Common myeloid progenitor, CD34-positive (primary cell): ENCODE measurements around the gene HERC4.
A peak's percentile ranks its signal among the peaks of the same experiment; 100 is the strongest.
"Not testable (repeated sequence)": the region's sequence is repeated elsewhere in the genome, so short reads cannot be mapped to it uniquely, and the experiment has no call there.

Experiments used
- CTCF ChIA-PET: fragments of 350-600 bp; sonication (Branson Sonifier 250); formaldehyde crosslinking; loops from one replicate; lab custom pipeline; 2021; ENCODE audit warnings: antibody characterized with exemption; lab: Charles Lee
- POLR2A ChIA-PET: fragments of 350-600 bp; sonication (Branson Sonifier 250); formaldehyde crosslinking; loops from one replicate; lab custom pipeline; 2021; ENCODE audit warnings: antibody characterized with exemption; lab: Charles Lee
- DNase-seq, 3 donors: peaks; one replicate each; pipeline versions ENCODE4 v3.0.0 to v3.0.0-alpha.2; 2013
- H3K27ac ChIP-seq, 2 experiments: 1 replicate in 1 of 2; 2 replicates in 1 of 2; pipeline ENCODE4 v1.7.0; 2013; ENCODE audit warnings: inconsistent platforms in 2 of 2, low read length in 2 of 2, mild to moderate bottlenecking in 2 of 2, low read depth in 1 of 2, moderate library complexity in 1 of 2; ENCODE audit not compliant: severe bottlenecking in 2 of 2, insufficient read depth in 1 of 2, poor library complexity in 1 of 2
- H3K27me3 ChIP-seq, 5 experiments: replicated peaks in 2 of 5; 1 replicate in 3 of 5; 2 replicates in 2 of 5; pipeline versions ENCODE4 v1.6.1 to v1.7.0; 2013; ENCODE audit warnings: low read length in 4 of 5, mild to moderate bottlenecking in 2 of 5, moderate library complexity in 2 of 5, inconsistent platforms in 1 of 5; ENCODE audit not compliant: insufficient read depth in 5 of 5, control insufficient read depth in 4 of 5
- H3K36me3 ChIP-seq, 4 experiments: 1 replicate in 2 of 4; 2 replicates in 2 of 4; pipeline versions ENCODE4 v1.6.1 to v1.7.0; 2013; ENCODE audit warnings: low read length in 3 of 4, control low read depth in 1 of 4, mild to moderate bottlenecking in 1 of 4; ENCODE audit not compliant: control insufficient read depth in 4 of 4, insufficient read depth in 4 of 4
- H3K4me1 ChIP-seq, 4 experiments: 1 replicate in 3 of 4; 2 replicates in 1 of 4; pipeline versions ENCODE4 v1.6.1 to v1.7.1; 2013; ENCODE audit warnings: low read length in 3 of 4, mild to moderate bottlenecking in 3 of 4, control low read depth in 1 of 4, inconsistent platforms in 1 of 4, moderate library complexity in 1 of 4; ENCODE audit not compliant: control insufficient read depth in 4 of 4, insufficient read depth in 4 of 4; ENCODE audit errors: control extremely low read depth in 1 of 4
- H3K4me3 ChIP-seq, 7 experiments: 1 replicate in 4 of 7; 2 replicates in 3 of 7; pipeline versions ENCODE4 v1.5.1 to v1.7.0; 2013; ENCODE audit warnings: mild to moderate bottlenecking in 7 of 7, low read length in 6 of 7, moderate library complexity in 6 of 7, inconsistent platforms in 2 of 7, low read depth in 2 of 7, control low read depth in 1 of 7; ENCODE audit not compliant: insufficient read depth in 4 of 7, control insufficient read depth in 1 of 7; ENCODE audit errors: extremely low read depth in 1 of 7
- H3K9me3 ChIP-seq, 5 experiments: 1 replicate in 4 of 5; 2 replicates in 1 of 5; pipeline versions ENCODE4 v1.6.1 to v1.7.1; 2013; ENCODE audit warnings: low read length in 4 of 5, mild to moderate bottlenecking in 2 of 5, inconsistent platforms in 1 of 5, low read depth in 1 of 5, moderate library complexity in 1 of 5; ENCODE audit not compliant: control insufficient read depth in 4 of 5, insufficient read depth in 2 of 5; ENCODE audit errors: control extremely low read depth in 1 of 5
- WGBS: methylation state at CpG from one replicate; pipeline ENCODE4 v1.1.5; 2013; ENCODE audit not compliant: insufficient coverage; 5-methylcytosine and 5-hydroxymethylcytosine counted together

Gene HERC4

DNA sequence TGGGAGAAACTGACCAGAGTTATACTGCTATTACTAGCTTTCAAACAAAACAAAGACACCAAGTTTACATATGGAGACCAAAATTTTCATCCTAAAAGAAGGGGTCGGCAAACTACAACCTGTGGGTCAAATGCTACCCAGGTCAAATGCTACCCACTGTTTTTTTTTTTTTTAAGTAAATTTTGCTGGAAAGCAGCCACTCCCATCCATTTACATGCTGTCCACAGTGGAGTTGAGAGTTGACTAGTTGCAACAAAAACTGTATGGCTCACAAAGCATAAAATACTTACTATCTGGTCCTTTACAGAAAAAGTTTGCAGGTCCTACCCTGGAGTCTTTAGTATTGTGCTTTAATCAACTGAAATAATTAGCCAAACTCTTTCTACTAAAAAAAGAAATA lies 99.2 kb downstream of the HERC4 start:
- no peak for DNase-seq
- peaks cover 0 to 14% (median 5%) of the 10 kb centered on the region in 5 experiments for H3K9me3 ChIP-seq
- no peak overlapping the region for H3K4me3 ChIP-seq
- no peaks in the 10 kb centered on the region for H3K4me1 ChIP-seq
- H3K27me3 ChIP-seq = no peaks in the 10 kb centered on the region
- ChIA-PET POLR2A (interaction anchor here (0.6 kb wide), 1 partner anchor 126 kb away, joined by 5 read pairs; no protein-coding TSS in a partner anchor), CTCF (no interaction called here)
- no peak overlapping the region for H3K27ac ChIP-seq
- H3K36me3 ChIP-seq = peaks cover 19 to 67% (median 31%) of the 10 kb centered on the region in 4 experiments
- no CpG with 5 or more reads among the region's 1 CpG for WGBS

DNA sequence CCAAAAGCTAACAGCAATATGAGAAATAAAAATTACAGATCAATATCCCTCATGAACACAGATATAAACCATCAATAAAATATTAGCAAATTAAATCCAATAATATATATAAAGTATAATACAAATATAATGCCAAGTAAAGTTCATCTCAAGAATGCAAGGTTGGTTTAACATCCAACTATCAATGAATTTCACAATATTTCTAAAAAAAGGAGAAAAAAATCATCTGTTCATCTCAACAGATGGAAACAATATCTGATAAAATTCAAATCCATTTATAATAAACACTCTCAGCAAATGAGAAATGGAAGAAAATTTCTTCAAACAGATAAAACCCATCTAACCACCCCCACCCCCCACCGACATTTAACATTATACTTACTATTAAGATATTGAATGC lies 103.8 kb downstream of the HERC4 start:
- Histone ChIP-seq H3K4me1 (peaks cover 0 to 3% (median 0%) of the 10 kb centered on the region in 4 experiments), H3K27me3 (no peaks in the 10 kb centered on the region), H3K27ac (no peak overlapping the region), H3K9me3 (peaks cover 1 to 16% (median 5%) of the 10 kb centered on the region in 5 experiments), H3K36me3 (peaks cover 20 to 54% (median 24%) of the 10 kb centered on the region in 4 experiments), H3K4me3 (no peak overlapping the region)
- ChIA-PET POLR2A (no interaction called here), CTCF (no interaction called here)
- DNase-seq = peak in 2 of 3 donors; percentile 28 to 43
- WGBS = no CpG with 5 or more reads among the region's 1 CpG

DNA sequence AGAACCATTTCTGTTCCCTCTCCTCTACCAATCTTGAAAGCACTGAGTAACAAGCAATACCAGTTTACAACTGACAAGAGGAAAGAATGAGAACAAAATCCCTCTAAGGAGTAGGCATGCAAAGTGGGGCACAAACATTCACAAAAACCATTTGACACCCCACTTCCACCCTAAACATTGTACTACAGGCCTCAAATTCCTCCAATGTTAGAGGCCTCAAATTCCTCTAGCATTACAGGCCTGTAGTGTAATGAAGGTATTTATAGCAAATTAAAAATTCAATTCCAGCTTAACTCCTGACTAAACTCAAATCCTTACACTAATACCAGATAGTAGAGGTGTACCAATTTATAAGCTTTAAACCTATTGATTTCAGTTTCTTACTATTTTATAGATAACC lies 105.2 kb downstream of the HERC4 start:
- Histone ChIP-seq H3K27ac (no peak overlapping the region), H3K4me3 (no peak overlapping the region), H3K36me3 (peaks cover 21 to 60% (median 29%) of the 10 kb centered on the region in 4 experiments), H3K27me3 (no peaks in the 10 kb centered on the region), H3K9me3 (peaks cover 1 to 16% (median 5%) of the 10 kb centered on the region in 5 experiments), H3K4me1 (peaks cover 0 to 3% (median 0%) of the 10 kb centered on the region in 4 experiments)
- no peak for DNase-seq
- CTCF ChIA-PET = interaction anchor here (1.1 kb wide), 1 partner anchor 10 kb away, joined by 3 read pairs; no protein-coding TSS in a partner anchor
- POLR2A ChIA-PET = no interaction called here

DNA sequence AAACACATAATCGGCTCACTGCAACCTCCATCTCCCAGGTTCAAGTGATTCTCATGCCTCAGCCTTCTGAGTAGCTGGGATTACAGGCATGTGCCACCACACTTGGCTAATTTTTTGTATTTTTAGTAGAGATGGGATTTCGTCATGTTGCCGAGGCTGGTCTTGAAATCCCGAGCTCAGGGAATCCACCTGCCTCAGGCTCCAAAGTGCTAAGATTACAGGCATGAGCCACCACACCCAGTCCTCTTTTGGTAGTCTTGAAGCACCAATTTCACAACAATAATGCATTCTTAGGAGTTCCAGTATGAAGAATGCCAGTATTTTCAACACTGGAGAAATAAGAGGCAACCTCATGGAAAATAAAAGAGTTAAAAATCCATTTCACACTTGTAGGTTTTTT lies 109.0 kb downstream of the HERC4 start:
- H3K4me1 ChIP-seq, H3K4me3 ChIP-seq, H3K27me3 ChIP-seq, DNase-seq, H3K27ac ChIP-seq, POLR2A ChIA-PET, CTCF ChIA-PET, H3K9me3 ChIP-seq: not testable (repeated sequence)
- 95% methylated on average over 3 of the region's 4 CpGs for WGBS
- peaks cover 9 to 34% (median 16%) of the 10 kb centered on the region in 4 experiments for H3K36me3 ChIP-seq

DNA sequence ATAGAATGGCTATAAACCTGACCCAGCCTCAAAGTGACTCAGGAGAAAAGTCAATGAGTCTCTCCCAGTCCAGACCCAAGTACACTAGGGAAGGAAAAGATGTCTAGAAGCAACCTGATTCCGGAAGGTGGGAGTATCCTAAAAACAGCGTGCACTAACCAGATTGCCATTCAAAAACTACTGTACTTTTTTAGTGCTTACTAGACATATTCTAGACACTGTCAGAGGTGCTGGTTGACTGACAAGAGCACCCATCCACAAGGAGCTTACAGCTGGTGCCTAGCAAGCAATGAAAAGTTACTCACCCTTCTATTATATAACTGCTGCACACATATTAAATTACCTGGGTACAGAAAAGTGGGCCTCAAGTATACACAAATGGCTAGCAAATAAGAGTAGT lies 109.6 kb downstream of the HERC4 start:
- peaks cover 9 to 36% (median 17%) of the 10 kb centered on the region in 4 experiments for H3K36me3 ChIP-seq
- no peaks in the 10 kb centered on the region for H3K27me3 ChIP-seq
- no peak overlapping the region for H3K4me3 ChIP-seq
- POLR2A ChIA-PET = no interaction called here
- CTCF ChIA-PET = no interaction called here
- H3K4me1 ChIP-seq = peaks cover 0 to 3% (median 0%) of the 10 kb centered on the region in 4 experiments
- no peak overlapping the region for H3K27ac ChIP-seq
- H3K9me3 ChIP-seq = peaks cover 0 to 2% (median 0%) of the 10 kb centered on the region in 5 experiments
- no peak for DNase-seq
- WGBS = no CpG with 5 or more reads among the region's 2 CpGs

DNA sequence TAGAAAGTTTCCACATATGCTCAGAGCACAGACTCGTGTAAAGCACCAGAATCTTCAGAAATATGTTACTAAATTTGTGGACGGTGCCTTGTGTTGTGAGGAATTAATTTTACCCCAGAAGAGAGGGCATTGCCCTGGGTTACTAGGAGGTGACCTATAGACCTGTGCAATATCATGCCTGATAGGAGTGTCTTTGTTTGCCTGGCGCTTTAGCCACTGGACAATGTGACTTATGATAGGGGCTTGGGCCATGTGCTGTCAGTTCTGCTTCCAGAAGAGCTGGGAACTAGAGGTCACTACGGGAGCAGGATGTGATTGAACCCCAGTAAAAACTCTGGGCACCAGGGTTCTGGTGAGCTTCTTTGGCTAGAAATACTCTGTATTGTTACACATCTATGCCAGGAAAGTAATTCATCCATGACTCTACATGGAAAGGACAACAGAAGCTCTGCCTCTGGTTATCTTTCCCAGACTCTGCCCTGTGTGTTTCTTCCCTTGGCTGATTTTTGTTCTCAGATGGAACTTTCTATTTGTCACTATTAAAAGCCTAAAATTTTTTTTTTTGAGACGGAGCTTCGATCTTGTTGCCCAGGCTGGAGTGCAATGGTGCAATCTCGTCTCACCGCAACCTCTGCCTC lies 115.1 kb downstream of the HERC4 start:
- no peaks in the 10 kb centered on the region for H3K4me1 ChIP-seq
- WGBS = 100% methylated on average over 4 of the region's 8 CpGs
- no peak overlapping the region for H3K27ac ChIP-seq
- H3K9me3 ChIP-seq = no peaks in the 10 kb centered on the region
- DNase-seq = no peak
- peaks cover 0 to 13% (median 2%) of the 10 kb centered on the region in 4 experiments for H3K36me3 ChIP-seq
- no peak overlapping the region for H3K4me3 ChIP-seq
- ChIA-PET POLR2A (no interaction called here), CTCF (interaction anchor here (1.2 kb wide), 1 partner anchor 10 kb away, joined by 3 read pairs; no protein-coding TSS in a partner anchor)
- no peaks in the 10 kb centered on the region for H3K27me3 ChIP-seq

DNA sequence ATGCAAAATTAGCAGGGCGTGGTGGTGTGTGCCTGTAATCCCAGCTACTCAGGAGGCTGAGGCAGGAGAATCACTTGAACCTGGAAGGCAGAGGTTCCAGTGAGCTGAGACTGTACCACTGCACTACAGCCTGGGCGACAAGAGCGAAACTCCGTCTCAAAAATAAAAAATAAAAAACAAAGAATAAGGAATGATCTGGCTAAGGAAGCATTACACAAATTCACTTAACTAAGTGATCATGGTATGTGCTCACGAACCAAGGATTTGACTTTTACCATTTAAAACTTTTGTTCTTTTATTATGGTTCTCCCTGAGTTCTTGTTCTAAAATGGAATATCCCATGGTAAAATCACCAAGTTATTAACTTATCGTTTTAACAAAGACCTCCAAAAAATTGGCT lies 119.5 kb downstream of the HERC4 start:
- Histone ChIP-seq H3K4me3 (no peak overlapping the region), H3K27ac (no peak overlapping the region), H3K4me1 (no peaks in the 10 kb centered on the region), H3K27me3 (no peaks in the 10 kb centered on the region), H3K36me3 (peaks cover 0 to 24% (median 11%) of the 10 kb centered on the region in 4 experiments), H3K9me3 (no peaks in the 10 kb centered on the region)
- ChIA-PET CTCF (interaction anchor here (1.2 kb wide), 1 partner anchor 12 kb away, joined by 3 read pairs; no protein-coding TSS in a partner anchor), POLR2A (interaction anchor here (0.6 kb wide), 1 partner anchor 510 kb away, joined by 3 read pairs; no protein-coding TSS in a partner anchor)
- no peak for DNase-seq
- WGBS = 100% methylated on average over 1 of the region's 6 CpGs
